SK-N-MC (cell line): Measurements from ENCODE around the gene POFUT2.
A peak's percentile ranks its signal among the peaks of the same experiment; 100 is the strongest.

Experiments
- DNase-seq: peaks from one replicate; pipeline ENCODE4 v3.0.0-alpha.2; 2011; ENCODE audit warnings: low read depth, low spot score
- H3K27ac ChIP-seq: fragments of 200-600 bp; sonication (generic); 2 replicates; pipeline ENCODE4 v1.5.1; 2016; ENCODE audit warnings: mixed run types
- H3K36me3 ChIP-seq: fragments of 200-600 bp; sonication (generic); 2 replicates; pipeline ENCODE4 v1.6.1; 2017; ENCODE audit warnings: antibody characterized with exemption, low read length, mixed read lengths; ENCODE audit not compliant: insufficient read depth
- H3K4me3 ChIP-seq: fragments of 200-600 bp; sonication (generic); 2 replicates; pipeline ENCODE4 v1.5.1; 2016
- H3K9ac ChIP-seq: fragments of 200-600 bp; sonication (generic); 2 replicates; pipeline ENCODE4 v1.8.0; 2017; ENCODE audit warnings: mixed run types, mixed read lengths; ENCODE audit not compliant: insufficient read length
- H3K9me3 ChIP-seq: fragments of 200-600 bp; sonication (generic); 2 replicates; pipeline ENCODE4 v1.6.1; 2017; ENCODE audit warnings: low read depth, mild to moderate bottlenecking, antibody characterized with exemption, low read length, moderate library complexity, mixed read lengths
- EZH2 ChIP-seq: fragments of 200-600 bp; sonication (generic); IDR thresholded peaks from one replicate; pipeline ENCODE4 v1.6.1; 2017; ENCODE audit warnings: antibody characterized with exemption
- FOXP2 ChIP-seq: optimal IDR thresholded peaks from 2 replicates; pipeline ENCODE3; 2011; ENCODE audit warnings: mild to moderate bottlenecking, moderate library complexity; ENCODE audit not compliant: insufficient read depth; ENCODE audit errors: extremely low read length, control extremely low read depth
- POLR2AphosphoS5 ChIP-seq: IDR thresholded peaks from 2 replicates; pipeline ENCODE4 v1.6.1; 2012; ENCODE audit warnings: mild to moderate bottlenecking, low read depth, low read length, borderline replicate concordance

Gene POFUT2

GRCh38 chr21:45289655-45290515 is 2.2 kb upstream of the POFUT2 start:
- no peak for DNase-seq
- TF ChIP-seq FOXP2 (no peak), EZH2 (no peak), POLR2AphosphoS5 (no peak; the same call in 1 of the 2 replicates)
- H3K27ac ChIP-seq: 0 out of 2 replicates have a peak overlapping the region, but pooled peaks have one; percentile 46

DNA sequence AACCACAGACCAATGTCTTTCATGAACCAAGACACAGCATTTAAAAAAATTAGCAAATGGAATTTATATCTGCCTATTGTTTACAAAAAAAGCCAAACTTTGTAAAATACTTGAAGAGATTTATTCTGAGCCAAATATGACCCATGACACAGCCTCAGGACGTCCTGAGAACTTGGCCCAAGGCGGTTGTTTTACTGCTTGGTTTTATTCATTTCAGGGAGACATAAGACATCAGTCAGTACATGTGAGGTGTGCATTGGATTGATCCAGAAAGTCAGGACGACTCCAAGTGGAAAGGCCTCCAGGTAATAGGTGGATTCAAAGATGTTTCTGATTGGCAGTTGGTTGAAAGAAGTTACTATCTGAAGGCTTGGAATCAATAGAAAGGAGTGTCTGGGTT is 1.4 kb upstream of the POFUT2 start:
- TF ChIP-seq POLR2AphosphoS5 (no peak), FOXP2 (no peak), EZH2 (no peak)
- H3K9ac ChIP-seq: no peak overlapping the region
- no peak overlapping the region for H3K4me3 ChIP-seq
- no peak overlapping the region for H3K27ac ChIP-seq
- H3K9me3 ChIP-seq: no peaks in the 10 kb centered on the region
- no peak for DNase-seq
- peaks cover 19% of the 10 kb centered on the region for H3K36me3 ChIP-seq

More at GRCh38 chr21:45289655-45290515, 2.2 kb upstream of the POFUT2 start:
- Histone ChIP-seq H3K4me3 (no peak overlapping the region), H3K36me3 (peaks cover 11% of the 10 kb centered on the region), H3K9ac (no peak overlapping the region), H3K9me3 (no peaks in the 10 kb centered on the region)

DNA sequence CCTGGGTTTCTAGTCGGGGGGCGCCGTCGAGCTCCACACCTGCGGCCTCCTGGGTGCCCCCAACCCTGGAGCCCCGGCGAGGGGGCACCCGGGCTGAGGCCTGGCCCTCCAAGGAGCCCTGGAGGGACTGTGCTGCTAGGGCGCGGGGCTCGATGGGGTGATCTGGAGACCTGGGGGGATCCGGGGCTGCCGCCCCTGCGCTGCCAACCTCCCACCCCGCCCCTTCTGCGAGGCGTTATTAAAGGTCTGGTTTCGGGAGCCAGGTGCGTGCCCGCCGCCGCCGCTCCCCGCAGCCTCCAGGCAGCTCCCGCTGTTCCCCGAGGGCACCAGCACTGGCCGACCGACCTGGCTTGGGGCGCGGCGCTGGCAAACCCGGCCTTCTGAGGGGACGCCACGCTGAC is 746 bp upstream of the POFUT2 start:
- no peak for DNase-seq
- H3K27ac ChIP-seq: no peak overlapping the region
- H3K9me3 ChIP-seq: no peaks in the 10 kb centered on the region
- peaks cover 24% of the 10 kb centered on the region for H3K36me3 ChIP-seq
- peak overlapping the region; percentile 80 for H3K9ac ChIP-seq
- H3K4me3 ChIP-seq: peak overlapping the region; percentile 94
- TF ChIP-seq FOXP2 (no peak), EZH2 (no peak), POLR2AphosphoS5 (no peak)

DNA sequence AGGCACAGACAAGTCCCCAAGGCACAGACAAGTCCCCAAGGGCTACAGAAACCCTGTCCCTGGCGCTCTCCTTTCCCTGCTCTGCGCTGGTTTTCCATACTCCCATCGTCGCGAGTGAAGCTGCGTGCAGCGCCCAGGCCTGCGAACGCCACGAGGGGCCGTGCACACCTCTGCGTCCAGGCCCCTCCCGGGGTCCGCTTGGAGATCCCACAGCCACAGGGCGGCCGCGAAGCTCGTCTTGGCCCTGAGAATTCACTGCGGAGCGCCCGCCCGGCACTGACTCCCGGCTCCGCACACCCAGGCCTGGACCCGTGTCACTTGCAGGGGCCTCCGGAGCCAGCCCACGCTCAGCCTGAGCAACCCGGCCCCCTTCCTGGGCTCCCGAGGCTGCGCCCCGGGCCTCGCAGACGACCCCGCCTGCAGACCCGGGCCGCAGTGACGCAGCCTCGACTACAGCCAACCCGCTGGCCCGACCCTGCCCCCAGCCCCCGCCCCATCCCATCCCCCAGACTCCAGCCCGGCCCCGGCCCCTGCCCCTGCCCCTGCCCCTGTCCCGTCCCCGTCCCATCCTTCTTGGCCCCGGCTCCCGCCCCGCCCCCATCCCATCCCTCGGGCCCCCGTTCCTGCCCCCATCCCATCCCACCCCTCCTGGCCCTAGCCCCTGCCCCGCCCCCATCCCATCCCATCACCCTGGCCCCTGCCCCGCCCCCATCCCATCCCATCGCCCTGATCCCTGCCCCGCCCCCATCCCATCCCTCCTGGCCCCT is 841 bp downstream of the POFUT2 start:
- peaks cover 24% of the 10 kb centered on the region for H3K36me3 ChIP-seq
- DNase-seq: no peak

DNA sequence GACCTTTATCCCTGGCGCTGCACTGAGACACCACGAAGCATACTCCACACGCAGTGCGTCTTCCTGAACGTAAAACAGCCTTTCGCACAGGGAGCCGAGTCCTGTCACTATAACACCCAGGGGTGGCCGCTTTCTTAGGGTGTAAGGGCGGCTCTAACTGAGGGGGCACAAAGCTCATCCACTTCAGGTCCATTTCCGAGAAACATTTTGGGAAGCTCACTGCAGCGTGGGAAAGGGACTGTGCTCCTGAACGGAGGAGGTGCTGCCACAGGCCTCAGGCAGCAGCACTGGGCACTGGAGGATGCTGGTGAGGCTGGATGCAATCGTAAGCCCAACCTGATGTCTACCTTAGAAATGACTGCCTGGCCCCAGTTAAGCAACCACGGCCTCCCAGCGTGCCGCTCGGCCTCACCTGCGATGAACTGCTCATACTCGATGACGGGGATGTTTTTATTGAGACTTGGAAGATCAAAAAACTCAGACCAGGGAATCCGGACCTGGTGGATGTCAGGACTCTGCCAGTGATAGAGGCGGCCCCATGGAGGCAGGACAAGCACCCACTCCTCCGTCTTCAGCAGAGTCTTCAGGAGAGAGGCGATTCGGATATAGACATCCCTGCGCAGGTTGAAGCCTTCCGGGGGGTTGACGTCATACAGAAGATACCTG is 2.3 kb downstream of the POFUT2 start:
- H3K4me3 ChIP-seq: no peak overlapping the region
- no peak overlapping the region for H3K27ac ChIP-seq
- H3K9ac ChIP-seq: no peak overlapping the region
- no peaks in the 10 kb centered on the region for H3K9me3 ChIP-seq
- peaks cover 33% of the 10 kb centered on the region for H3K36me3 ChIP-seq
- no peak for DNase-seq
- TF ChIP-seq FOXP2 (no peak), EZH2 (no peak), POLR2AphosphoS5 (no peak)

More for the DNA sequence above, 841 bp downstream of the POFUT2 start:
- no peak overlapping the region for H3K9ac ChIP-seq
- no peaks in the 10 kb centered on the region for H3K9me3 ChIP-seq
- no peak for TF ChIP-seq POLR2AphosphoS5
- TF ChIP-seq EZH2: no peak
- no peak for TF ChIP-seq FOXP2
- no peak overlapping the region for H3K27ac ChIP-seq
- peak overlapping the region; percentile 94 for H3K4me3 ChIP-seq

DNA sequence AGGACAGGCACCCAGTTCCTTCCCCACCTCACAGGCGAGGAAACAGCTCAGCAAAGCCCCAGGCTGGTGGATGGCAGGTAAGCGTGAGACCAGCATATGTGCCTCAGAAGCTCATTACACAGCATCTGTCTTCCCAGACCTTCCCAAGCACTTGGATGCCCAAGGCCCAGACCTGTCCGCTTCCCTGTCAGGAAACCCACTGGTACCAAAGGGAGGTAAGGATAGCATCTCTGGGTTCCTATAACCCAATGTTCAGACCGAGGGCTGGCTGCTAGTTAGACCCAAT is 3.3 kb downstream of the POFUT2 start:
- no peak overlapping the region for H3K27ac ChIP-seq
- no peak overlapping the region for H3K9ac ChIP-seq
- H3K36me3 ChIP-seq: peaks cover 38% of the 10 kb centered on the region
- no peak for TF ChIP-seq FOXP2
- TF ChIP-seq POLR2AphosphoS5: no peak
- TF ChIP-seq EZH2: no peak
- H3K4me3 ChIP-seq: no peak overlapping the region
- no peak for DNase-seq
- no peaks in the 10 kb centered on the region for H3K9me3 ChIP-seq

GRCh38 chr21:45283611-45284455 is 3.9 kb downstream of the POFUT2 start:
- Histone ChIP-seq H3K9me3 (no peaks in the 10 kb centered on the region), H3K9ac (no peak overlapping the region), H3K4me3 (no peak overlapping the region), H3K27ac (no peak overlapping the region), H3K36me3 (peaks cover 38% of the 10 kb centered on the region)
- no peak for TF ChIP-seq EZH2
- no peak for TF ChIP-seq FOXP2
- TF ChIP-seq POLR2AphosphoS5: no peak
- DNase-seq: no peak
